GM23338 (cell line): ENCODE data around the gene SPRED2. TPM values are rescaled to one million over a fixed set of nuclear protein-coding genes. Genes with fewer than 3 reads are reported as not detected.

Experiments
- ATAC-seq: fragments of 200-7000 bp; cut with Tn5 transposase; 3 replicates; pipeline ENCODE4 v1.9.1; 2020
- DNase-seq: peaks from one replicate; pipeline ENCODE4 v3.0.0-alpha.2; 2015; ENCODE audit warnings: low spot score
- H2AFZ ChIP-seq: fragments of 200-600 bp; sonication (generic); 2 replicates; pipeline ENCODE4 v1.8.0; 2016; ENCODE audit warnings: antibody characterized with exemption, mild to moderate bottlenecking, moderate library complexity
- H3F3A ChIP-seq: fragments of 200-600 bp; sonication (generic); replicated peaks from 2 replicates; pipeline ENCODE4 v1.8.0; 2017; ENCODE audit warnings: antibody characterized with exemption, mixed run types, low read depth
- H3K27ac ChIP-seq: fragments of 200-600 bp; sonication (generic); 2 replicates; pipeline ENCODE4 v1.6.1; 2016; ENCODE audit warnings: low read depth
- H3K27me3 ChIP-seq: fragments of 200-600 bp; sonication (generic); 2 replicates; pipeline ENCODE4 v1.8.0; 2016; ENCODE audit warnings: mild to moderate bottlenecking, mixed run types, moderate library complexity; ENCODE audit not compliant: insufficient read depth
- H3K36me3 ChIP-seq: fragments of 200-600 bp; sonication (generic); 2 replicates; pipeline ENCODE4 v1.8.0; 2016; ENCODE audit warnings: mild to moderate bottlenecking; ENCODE audit not compliant: insufficient read depth
- H3K4me1 ChIP-seq: fragments of 200-600 bp; sonication (generic); 2 replicates; pipeline ENCODE4 v1.8.0; 2016; ENCODE audit warnings: mild to moderate bottlenecking, moderate library complexity; ENCODE audit not compliant: insufficient read depth
- H3K4me2 ChIP-seq: fragments of 200-600 bp; sonication (generic); 2 replicates; pipeline ENCODE4 v1.7.1; 2017; ENCODE audit warnings: mixed run types
- H3K4me3 ChIP-seq: fragments of 200-600 bp; sonication (generic); 2 replicates; pipeline ENCODE4 v1.6.1; 2016; ENCODE audit warnings: mixed run types
- H3K79me2 ChIP-seq: fragments of 200-600 bp; sonication (generic); replicated peaks from 2 replicates; pipeline ENCODE4 v1.8.0; 2017; ENCODE audit warnings: mild to moderate bottlenecking; ENCODE audit not compliant: insufficient read depth
- H3K9me2 ChIP-seq: fragments of 200-600 bp; sonication (generic); 2 replicates; pipeline ENCODE4 v1.8.0; 2017; ENCODE audit not compliant: insufficient read depth
- H4K20me1 ChIP-seq: fragments of 200-600 bp; sonication (generic); replicated peaks from 2 replicates; pipeline ENCODE4 v1.8.0; 2017; ENCODE audit warnings: mild to moderate bottlenecking; ENCODE audit not compliant: insufficient read depth
- H3K27ac Mint-ChIP-seq: 2 replicates; pipeline ENCODE4 v1.8.0; 2020; ENCODE audit warnings: inconsistent platforms, mild to moderate bottlenecking, moderate library complexity, mixed read lengths
- H3K27me3 Mint-ChIP-seq: 3 replicates; pipeline ENCODE4 v1.8.0; 2022; ENCODE audit warnings: low read depth, mild to moderate bottlenecking, moderate library complexity, mixed read lengths, inconsistent platforms; ENCODE audit not compliant: insufficient read depth, poor library complexity
- H3K36me3 Mint-ChIP-seq: 3 replicates; pipeline ENCODE4 v1.8.0; 2021; ENCODE audit warnings: low read depth, mild to moderate bottlenecking, inconsistent platforms, moderate library complexity, mixed read lengths
- H3K4me1 Mint-ChIP-seq: 3 replicates; pipeline ENCODE4 v1.8.0; 2020; ENCODE audit warnings: mild to moderate bottlenecking, inconsistent platforms, mixed read lengths
- H3K4me3 Mint-ChIP-seq: 3 replicates; pipeline ENCODE4 v1.8.0; 2021; ENCODE audit warnings: moderate library complexity, mild to moderate bottlenecking, inconsistent platforms, mixed read lengths
- H3K9me3 Mint-ChIP-seq: 3 replicates; pipeline ENCODE4 v1.8.0; 2020; ENCODE audit warnings: moderate library complexity, mild to moderate bottlenecking, inconsistent platforms, mixed read lengths
- CTCF ChIP-seq, 2 experiments: fragments of 200-600 bp in 1 of 2; sonication (generic) in 1 of 2; conservative IDR thresholded peaks; 2 replicates each; pipeline versions ENCODE4 v1.5.1 to v1.6.1; 2016 to 2017; ENCODE audit warnings: antibody characterized with exemption in 2 of 2, low read depth in 2 of 2, mild to moderate bottlenecking in 2 of 2, moderate library complexity in 1 of 2
- ETS1 ChIP-seq: IDR thresholded peaks from 2 replicates; pipeline ENCODE4 v1.6.1; 2016; ENCODE audit warnings: antibody characterized with exemption
- EZH2phosphoT487 ChIP-seq: fragments of 200-600 bp; sonication (generic); IDR thresholded peaks from one replicate; pipeline ENCODE4 v1.8.1; 2018; ENCODE audit warnings: antibody characterized with exemption; ENCODE audit not compliant: unreplicated experiment
- JUNB ChIP-seq: IDR thresholded peaks from one replicate; pipeline ENCODE4 v1.6.1; 2016; ENCODE audit warnings: antibody characterized with exemption; ENCODE audit not compliant: unreplicated experiment
- NANOG ChIP-seq: IDR thresholded peaks from 2 replicates; pipeline ENCODE4 v1.6.1; 2016; ENCODE audit warnings: antibody characterized with exemption, borderline replicate concordance
- STAT1 ChIP-seq: IDR thresholded peaks from one replicate; pipeline ENCODE4 v1.6.1; 2016; ENCODE audit warnings: antibody characterized with exemption; ENCODE audit not compliant: unreplicated experiment
- ZNF114 ChIP-seq: fragments of 250-450 bp; sonication (Bioruptor Pico); IDR thresholded peaks from 2 replicates; pipeline ENCODE4 v1.5.0; 2020; ENCODE audit warnings: mild to moderate bottlenecking, moderate library complexity
- polyA plus RNA-seq: library from polyadenylated mRNA; unstranded; fragments of >200 nt; fragmentation: Nextera tagmentation; extraction: Ambion mirVana; gene quantifications from 2 replicates; pipeline ENCODE4 v1.2.1, GENCODE V29; 2016
- total RNA-seq: library from RNA; depleted of rRNA; stranded (reverse); fragments of >200 nt; shearing (Covaris generic); gene quantifications from 2 replicates; pipeline ENCODE4 v1.2.3, GENCODE V29; 2014

Gene SPRED2
- total and polyA plus RNA-seq, 2 experiments from 2014 or later, result 8.7 to 13.0 TPM

- no peaks in the 10 kb centered on the region for H3F3A ChIP-seq
- ATAC-seq, result no peak
- Mint-ChIP-seq H3K36me3 (no peaks in the 10 kb centered on the region), H3K4me3 (no peak overlapping the region), H3K27me3 (peaks cover 6% of the 10 kb centered on the region), H3K4me1 (peaks cover 57% of the 10 kb centered on the region), H3K27ac (no peak overlapping the region), H3K9me3 (no peaks in the 10 kb centered on the region)
- no peaks in the 10 kb centered on the region for H3K9me2 ChIP-seq
- peaks cover 43% of the 10 kb centered on the region for H3K4me1 ChIP-seq
- no peak overlapping the region for H3K27ac ChIP-seq
- TF ChIP-seq ZNF114 (CRISPR knock-in tag), result no peak
- H4K20me1 ChIP-seq, result peaks cover 30% of the 10 kb centered on the region
- H3K27me3 ChIP-seq, result no peaks in the 10 kb centered on the region
- H3K79me2 ChIP-seq, result 0 out of 2 replicates have a peak, but pooled peaks cover 12% of the 10 kb centered on the region
- no peak overlapping the region for H3K4me2 ChIP-seq
- no peak overlapping the region for H3K4me3 ChIP-seq
- DNase-seq, result no peak
- H2AFZ ChIP-seq, result no peak overlapping the region
- no peaks in the 10 kb centered on the region for H3K36me3 ChIP-seq
Observed at GRCh38 chr2:65353927-65354326, 78.5 kb downstream of the SPRED2 start.

- Histone ChIP-seq H3K79me2 (0 out of 2 replicates have a peak, but pooled peaks cover 12% of the 10 kb centered on the region), H4K20me1 (peaks cover 28% of the 10 kb centered on the region), H2AFZ (no peak overlapping the region), H3K27ac (no peak overlapping the region), H3F3A (no peaks in the 10 kb centered on the region), H3K9me2 (no peaks in the 10 kb centered on the region), H3K27me3 (no peaks in the 10 kb centered on the region), H3K4me2 (no peak overlapping the region), H3K4me1 (peaks cover 39% of the 10 kb centered on the region), H3K4me3 (no peak overlapping the region), H3K36me3 (no peaks in the 10 kb centered on the region)
- H3K4me3 Mint-ChIP-seq, result no peak overlapping the region
- ATAC-seq (peak; percentile 71), DNase-seq (peak; percentile 76)
- no peaks in the 10 kb centered on the region for H3K9me3 Mint-ChIP-seq
- TF ChIP-seq NANOG (no peak), CTCF (conservative IDR thresholded peaks at IDR 0.05; ENCODE audit: low read depth in 2 of 2) (peak; percentile 59 to 75), STAT1 (no peak)
- H3K27ac Mint-ChIP-seq, result no peak overlapping the region
- H3K36me3 Mint-ChIP-seq, result no peaks in the 10 kb centered on the region; the same call in 2 of the 3 replicates
- peaks cover 51% of the 10 kb centered on the region for H3K4me1 Mint-ChIP-seq
- H3K27me3 Mint-ChIP-seq, result peaks cover 6% of the 10 kb centered on the region
Observed at GRCh38 chr2:65353046-65353445, 79.4 kb downstream of the SPRED2 start.

DNA sequence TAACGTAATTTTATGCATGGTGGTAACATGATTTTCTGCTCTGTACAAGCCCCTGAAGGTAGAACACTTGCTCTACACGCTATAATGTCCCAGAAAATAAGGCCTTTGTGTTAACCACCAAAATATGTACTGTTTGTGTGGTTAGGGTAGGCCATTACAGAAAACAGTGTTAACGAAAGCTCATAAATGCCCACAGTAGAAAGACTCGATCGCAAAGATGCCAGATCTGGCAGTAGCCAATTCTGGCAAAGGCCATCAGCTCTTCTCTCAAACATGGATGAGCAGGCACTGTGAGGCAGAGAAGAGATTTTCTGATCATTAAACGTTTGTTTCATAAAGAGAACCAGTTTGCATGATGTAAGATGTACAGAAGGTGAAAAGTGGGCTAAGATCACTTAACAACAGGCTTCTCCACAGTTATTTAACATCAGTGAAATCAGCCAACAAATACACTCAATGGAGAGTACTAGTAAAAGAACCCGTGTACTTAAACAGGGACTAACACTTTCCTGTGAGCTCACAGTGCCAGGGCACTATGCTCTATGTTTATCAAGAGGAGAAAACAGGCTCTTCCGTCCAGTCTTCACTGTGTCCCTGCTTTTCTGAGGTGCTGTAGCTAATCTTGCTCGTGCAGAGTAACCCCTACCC lies 80.3 kb downstream of the SPRED2 start:
- Histone ChIP-seq H3K27ac (no peak overlapping the region), H3F3A (no peaks in the 10 kb centered on the region), H2AFZ (no peak overlapping the region), H3K4me2 (no peak overlapping the region), H4K20me1 (peaks cover 21% of the 10 kb centered on the region), H3K4me3 (no peak overlapping the region), H3K79me2 (0 out of 2 replicates have a peak, but pooled peaks cover 12% of the 10 kb centered on the region), H3K27me3 (no peaks in the 10 kb centered on the region), H3K36me3 (no peaks in the 10 kb centered on the region), H3K4me1 (peaks cover 30% of the 10 kb centered on the region), H3K9me2 (no peaks in the 10 kb centered on the region)
- H3K4me3 Mint-ChIP-seq, result no peak overlapping the region
- H3K9me3 Mint-ChIP-seq, result no peaks in the 10 kb centered on the region
- peaks cover 9% of the 10 kb centered on the region for H3K27me3 Mint-ChIP-seq
- no peaks in the 10 kb centered on the region; the same call in 2 of the 3 replicates for H3K36me3 Mint-ChIP-seq
- DNase-seq (no peak), ATAC-seq (no peak)
- peaks cover 41% of the 10 kb centered on the region for H3K4me1 Mint-ChIP-seq
- H3K27ac Mint-ChIP-seq, result no peak overlapping the region
- TF ChIP-seq JUNB (no peak), NANOG (no peak), ETS1 (no peak), EZH2phosphoT487 (no peak), STAT1 (no peak)
